Transverse colon (tissue), 4 donors: ENCODE data around the gene EEF2.
"Not testable (repeated sequence)": the region's sequence is repeated elsewhere in the genome, so short reads cannot be mapped to it uniquely, and the experiment has no call there.

Source experiments
- CTCF ChIP-seq, 5 experiments: fragments of 200-600 bp in 3 of 5; fragments of 450-650 bp in 2 of 5; sonication (generic) in 3 of 5; IDR thresholded peaks; 1 replicate in 2 of 5; 2 replicates in 3 of 5; pipeline ENCODE4 v1.5.1; 2016 to 2017; ENCODE audit warnings: antibody characterized with exemption in 5 of 5, inconsistent platforms in 3 of 5, mild to moderate bottlenecking in 2 of 5, moderate library complexity in 1 of 5
- EP300 ChIP-seq: sonication (generic); formaldehyde crosslinking; IDR thresholded peaks from one replicate; pipeline ENCODE4 v1.6.1; 2017; ENCODE audit warnings: antibody characterized with exemption, low read depth
- POLR2A ChIP-seq: fragments of 450-650 bp; IDR thresholded peaks from one replicate; pipeline ENCODE4 v1.6.1; 2016; ENCODE audit warnings: antibody characterized with exemption, mild to moderate bottlenecking, moderate library complexity
- POLR2AphosphoS5 ChIP-seq, 3 donors: sonication (generic); formaldehyde crosslinking; IDR thresholded peaks; one replicate each; pipeline ENCODE4 v1.6.1; 2016; ENCODE audit warnings: antibody characterized with exemption in 3 of 3

DNA sequence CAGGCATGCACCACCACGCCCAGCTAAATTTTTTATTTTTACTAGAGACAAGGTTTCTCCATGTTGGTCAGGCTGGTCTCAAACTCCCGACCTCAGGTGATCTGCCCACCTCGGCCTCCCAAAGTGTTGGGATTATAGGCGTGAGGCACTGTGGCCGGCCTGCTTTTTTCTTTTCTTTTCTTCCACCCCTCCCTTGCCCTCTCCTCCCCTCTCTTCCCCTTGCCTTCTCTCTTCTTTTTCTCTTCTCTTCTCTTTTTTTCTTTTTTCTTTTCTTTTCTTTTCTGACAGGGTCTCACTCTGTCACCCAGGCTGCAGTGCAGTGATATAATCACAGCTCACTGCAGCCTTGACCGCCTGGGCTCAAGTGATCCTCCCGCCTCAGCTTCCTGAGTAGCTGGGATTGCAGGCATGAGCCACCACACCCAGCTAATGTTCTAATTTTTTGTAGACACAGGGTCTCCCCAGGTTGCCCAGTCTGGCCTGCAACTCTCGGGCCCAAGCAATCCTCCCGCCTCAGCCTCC is 32.4 kb downstream of the EEF2 start:
- TF ChIP-seq POLR2A; CTCF (IDR thresholded peaks at IDR 0.05); POLR2AphosphoS5 (IDR thresholded peaks at IDR 0.05); EP300: not testable (repeated sequence)
